GM12892 (cell line): ENCODE data around the gene DUSP5.

ENCODE experiments used
- POLR2A ChIP-seq: IDR thresholded peaks from 2 replicates; pipeline ENCODE4 v1.6.1; 2011; ENCODE audit warnings: low read depth, low read length, control low read depth
- POLR2AphosphoS5 ChIP-seq: IDR thresholded peaks from 2 replicates; pipeline ENCODE4 v1.6.1; 2011; ENCODE audit warnings: low read depth, low read length, control low read depth
- TAF1 ChIP-seq: IDR thresholded peaks from 2 replicates; pipeline ENCODE4 v1.6.1; 2011; ENCODE audit warnings: low read depth, mild to moderate bottlenecking, control low read depth, low read length, borderline replicate concordance

DNA sequence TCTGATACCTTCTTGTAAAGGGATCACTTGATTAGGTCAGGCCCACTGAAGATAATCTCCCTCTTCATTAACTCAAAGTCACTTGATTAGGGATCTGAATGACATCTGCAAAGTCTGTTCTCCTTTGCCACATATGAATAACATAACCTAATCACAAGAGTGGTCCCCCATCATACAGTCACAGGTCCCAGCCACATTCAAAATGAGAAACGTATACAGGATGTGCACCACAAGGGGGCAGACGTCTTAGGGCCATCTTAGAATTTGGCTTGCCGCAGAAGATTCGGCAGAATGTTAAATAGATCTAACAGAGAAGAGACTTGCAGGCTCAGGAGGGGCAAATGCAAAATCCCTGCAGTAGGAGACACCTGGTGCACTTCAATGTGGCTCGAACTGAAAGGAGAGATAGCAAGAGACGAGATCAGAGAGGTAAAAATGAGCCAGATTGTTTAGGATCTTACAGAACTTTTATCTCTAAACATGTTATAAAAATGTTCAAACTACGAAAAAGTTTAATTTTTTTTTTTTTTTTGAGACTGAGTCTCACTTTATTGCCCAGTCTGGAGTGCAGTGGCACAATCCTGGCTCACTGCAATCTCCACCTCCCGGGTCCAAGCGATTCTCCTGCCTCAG is 59.4 kb downstream of the DUSP5 start:
- TF ChIP-seq POLR2A (no peak), POLR2AphosphoS5 (no peak), TAF1 (no peak)
